HepG2 (cell line): ENCODE results near the gene TMEM143. TPM values are rescaled to one million over a fixed set of nuclear protein-coding genes. Genes with fewer than 3 reads are reported as not detected.

ENCODE experiments used
- ATAC-seq: fragments of 200-7000 bp; cut with Tn5 transposase; 3 replicates; pipeline ENCODE4 v1.9.1; 2020; ENCODE audit warnings: mild to moderate bottlenecking, moderate library complexity
- BruUV-seq: library from RNA; stranded (reverse); fragments of 400-500 nt; replicated peaks from 2 replicates; lab custom pipeline; 2021; lab: Mats Ljungman, UMichigan
- CTCF ChIA-PET: fragments of 300-600 bp; formaldehyde crosslinking; extraction: SDS; loops from one replicate; lab custom pipeline; 2021; ENCODE audit warnings: low total read pairs, inconsistent platforms, low intra/inter-chr PET ratio; lab: Yijun Ruan, JAX
- POLR2A ChIA-PET: fragments of 350-600 bp; sonication (Branson Sonifier 250); formaldehyde crosslinking; loops from one replicate; lab custom pipeline; 2020; ENCODE audit warnings: antibody characterized with exemption, inconsistent platforms; lab: Yijun Ruan, JAX
- DNase-seq: peaks from one replicate; pipeline ENCODE4 v3.0.0-alpha.2; 2015; ENCODE audit warnings: low spot score
- FAIRE-seq: peaks from 3 replicates; lab custom pipeline; 2011; peaks lifted over from hg19 to GRCh38; lab: Jason Lieb, UNC
- H2AFZ ChIP-seq: one replicate; pipeline ENCODE4 v1.6.1; 2011; ENCODE audit warnings: low read length, inconsistent platforms
- H3K27ac ChIP-seq: fragments of 300-600 bp; 3 replicates; pipeline ENCODE4 v1.8.0; 2011; ENCODE audit warnings: mixed run types, mild to moderate bottlenecking, mixed read lengths, low read length, inconsistent platforms; ENCODE audit not compliant: insufficient read depth; ENCODE audit errors: extremely low read length
- H3K27me3 ChIP-seq, 2 experiments: fragments of 200-600 bp in 1 of 2; 2 replicates in 1 of 2; 3 replicates in 1 of 2; pipeline versions ENCODE4 v1.6.0 to v1.8.0; 2011; ENCODE audit warnings: low read length in 2 of 2, mild to moderate bottlenecking in 2 of 2, moderate library complexity in 2 of 2, inconsistent platforms in 1 of 2; ENCODE audit not compliant: insufficient read depth in 2 of 2, control insufficient read depth in 1 of 2
- H3K36me3 ChIP-seq, 2 experiments: fragments of 200-600 bp in 1 of 2; replicated peaks in 1 of 2; 2 replicates in 1 of 2; 3 replicates in 1 of 2; pipeline versions ENCODE4 v1.5.1 to v1.8.0; 2011; ENCODE audit warnings: low read length in 2 of 2, inconsistent platforms in 1 of 2; ENCODE audit not compliant: insufficient read depth in 2 of 2, control insufficient read depth in 1 of 2
- H3K4me1 ChIP-seq: 2 replicates; pipeline ENCODE4 v1.5.1; 2012; ENCODE audit warnings: low read length, inconsistent platforms; ENCODE audit not compliant: insufficient read depth
- H3K4me2 ChIP-seq: 2 replicates; pipeline ENCODE4 v1.6.0; 2011; ENCODE audit warnings: low read depth, low read length, inconsistent platforms
- H3K4me3 ChIP-seq, 3 experiments: fragments of 200-600 bp in 1 of 3; sonication (generic), shearing (Covaris generic) in 1 of 3; replicated peaks in 1 of 3; 2 replicates each; pipeline ENCODE4 v1.5.1; 2011 to 2016; ENCODE audit warnings: low read length in 3 of 3, inconsistent platforms in 2 of 3, low read depth in 2 of 3, mild to moderate bottlenecking in 2 of 3, control low read depth in 1 of 3, mixed read lengths in 1 of 3; ENCODE audit not compliant: insufficient read depth in 1 of 3
- H3K79me2 ChIP-seq: one replicate; pipeline ENCODE4 v1.6.1; 2011; ENCODE audit warnings: low read length, inconsistent platforms; ENCODE audit not compliant: insufficient read depth
- H3K9ac ChIP-seq: 2 replicates; pipeline ENCODE4 v1.6.0; 2011; ENCODE audit warnings: mild to moderate bottlenecking, low read depth, low read length, inconsistent platforms; ENCODE audit not compliant: insufficient read depth
- H3K9me3 ChIP-seq: 2 replicates; pipeline ENCODE4 v1.5.1; 2012; ENCODE audit warnings: mild to moderate bottlenecking, low read length
- H4K20me1 ChIP-seq: 2 replicates; pipeline ENCODE4 v1.6.0; 2011; ENCODE audit warnings: inconsistent platforms, mild to moderate bottlenecking, low read length, moderate library complexity; ENCODE audit not compliant: insufficient read depth
- HNF4A ChIP-seq: sonication (generic); formaldehyde crosslinking; IDR thresholded peaks from 2 replicates; pipeline ENCODE4 v1.4.0; 2020; ENCODE audit warnings: missing genetic modification reagents
- POLR2A ChIP-seq, 2 experiments: IDR thresholded peaks; 2 replicates each; pipeline ENCODE4 v1.6.1; 2011; ENCODE audit warnings: low read depth in 2 of 2, low read length in 2 of 2, mild to moderate bottlenecking in 1 of 2, moderate library complexity in 1 of 2; ENCODE audit not compliant: insufficient read depth in 1 of 2
- ZNF136 ChIP-seq: sonication (generic); formaldehyde crosslinking; IDR thresholded peaks from 2 replicates; pipeline ENCODE4 v1.8.1; 2022; ENCODE audit warnings: low read depth, mild to moderate bottlenecking, moderate library complexity, missing genetic modification reagents
- ZNF816 ChIP-seq: sonication (generic); formaldehyde crosslinking; IDR thresholded peaks from 2 replicates; pipeline ENCODE4 v1.8.0; 2022; ENCODE audit warnings: missing genetic modification reagents, mild to moderate bottlenecking, borderline replicate concordance
- ZSCAN25 ChIP-seq: sonication (generic); formaldehyde crosslinking; IDR thresholded peaks from 2 replicates; pipeline ENCODE4 v1.8.0; 2022; ENCODE audit warnings: mild to moderate bottlenecking, missing genetic modification reagents
- WGBS: methylation state at CpG from one replicate; pipeline ENCODE4 v1.1.6; 2017; ENCODE audit warnings: low lambda C conversion rate; 5-methylcytosine and 5-hydroxymethylcytosine counted together
- in situ Hi-C: cut with HindIII; loops from 2 replicates; pipeline ENCODE4 v1.10.0; 2017; ENCODE audit warnings: low pct_unique_long_range_greater_than_20kb; ENCODE audit not compliant: extremely low pct_ligation_motif_present
- intact Hi-C: fragments of 100-400 bp; cut with micrococcal nuclease; formaldehyde crosslinking; loops from one replicate; pipeline ENCODE4 v1.10.0; 2022; ENCODE audit not compliant: unreplicated experiment
- polyA plus RNA-seq, 8 experiments: library from polyadenylated mRNA; depleted of rRNA in 3 of 8; stranded (reverse) in 7 of 8; unstranded in 1 of 8; fragments of >200 nt; fragmentation: Illumina TruSeq in 4 of 8; extraction: Trizol in 4 of 8; gene quantifications; 2 replicates each; pipeline versions ENCODE4 v1.2.1 to v1.2.3, GENCODE V29; 2011 to 2016; ENCODE audit warnings: low read depth in 4 of 8, missing spikeins in 1 of 8, mixed read lengths in 1 of 8; ENCODE audit not compliant: insufficient read depth in 1 of 8
- total RNA-seq, 5 experiments: library from RNA; depleted of rRNA; stranded (reverse); fragments of >200 nt; fragmentation: Illumina TruSeq; extraction: Trizol; gene quantifications; 2 replicates each; pipeline ENCODE4 v1.2.3, GENCODE V29; 2016; ENCODE audit warnings: low read depth in 1 of 5
- TF ChIP-seq, protein P1 (sequence below): sonication (generic); formaldehyde crosslinking; IDR thresholded peaks from 2 replicates; pipeline ENCODE4 v1.8.1; 2023; ENCODE audit warnings: missing genetic modification reagents, inconsistent platforms, borderline replicate concordance
- TF ChIP-seq, protein P2 (sequence below): sonication (generic); formaldehyde crosslinking; IDR thresholded peaks from 2 replicates; pipeline ENCODE4 v1.5.1; 2020; ENCODE audit warnings: mild to moderate bottlenecking, missing genetic modification reagents, moderate library complexity
- TF ChIP-seq, protein P3 (sequence below): sonication (generic); formaldehyde crosslinking; IDR thresholded peaks from 2 replicates; pipeline ENCODE4 v1.4.0; 2020; ENCODE audit warnings: missing genetic modification reagents, borderline replicate concordance

TMEM143 gene
- total and polyA plus RNA-seq, 2 of the 13 experiments (the other 11 are each of a cell fraction or from before 2014, with no cell fraction given), result 7.7 to 11.3 TPM

DNA sequence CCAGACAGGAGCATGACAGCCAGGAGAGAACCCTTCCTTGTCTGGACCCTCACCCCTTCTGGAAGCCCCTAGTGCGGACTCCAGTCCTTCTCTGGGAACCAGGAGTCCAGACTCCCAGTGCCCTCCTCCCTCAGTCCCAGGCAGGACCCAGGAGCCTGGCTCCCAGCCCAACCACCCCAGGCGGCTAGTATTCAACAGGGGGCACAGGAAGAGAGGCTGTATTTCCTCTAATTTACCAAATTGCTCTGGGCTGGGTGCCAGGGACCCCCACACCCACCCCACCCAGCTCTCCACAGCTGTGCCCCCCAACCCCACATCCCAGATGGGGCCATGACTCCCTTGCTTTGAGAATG lies 33.1 kb upstream of the TMEM143 start:
- Histone ChIP-seq H2AFZ (no peak overlapping the region), H3K4me1 (peaks cover 79% of the 10 kb centered on the region), H3K9ac (no peak overlapping the region), H3K4me2 (no peak overlapping the region), H3K4me3 (no peak overlapping the region), H3K27ac (no peak overlapping the region), H3K9me3 (no peaks in the 10 kb centered on the region), H3K79me2 (no peaks in the 10 kb centered on the region), H4K20me1 (no peaks in the 10 kb centered on the region), H3K27me3 (peaks cover 11 to 52% of the 10 kb centered on the region in 2 experiments), H3K36me3 (no peaks in the 10 kb centered on the region)
- FAIRE-seq, result no peak
- CTCF ChIA-PET, result no interaction called here
- in situ Hi-C loops, result no loop called here
- POLR2A ChIA-PET, result no interaction called here
- no TSS peak for BruUV-seq
- TF ChIP-seq ZNF816 (CRISPR knock-in tag) (no peak), POLR2A (IDR thresholded peaks at IDR 0.05; ENCODE audit: insufficient read depth in 1 of 2, low read depth in 2 of 2, low read length in 2 of 2) (0 out of 4 replicates have a peak, but pooled peaks of 1 of the 2 experiments have one; percentile 11)
- TF ChIP-seq, protein P1, sequence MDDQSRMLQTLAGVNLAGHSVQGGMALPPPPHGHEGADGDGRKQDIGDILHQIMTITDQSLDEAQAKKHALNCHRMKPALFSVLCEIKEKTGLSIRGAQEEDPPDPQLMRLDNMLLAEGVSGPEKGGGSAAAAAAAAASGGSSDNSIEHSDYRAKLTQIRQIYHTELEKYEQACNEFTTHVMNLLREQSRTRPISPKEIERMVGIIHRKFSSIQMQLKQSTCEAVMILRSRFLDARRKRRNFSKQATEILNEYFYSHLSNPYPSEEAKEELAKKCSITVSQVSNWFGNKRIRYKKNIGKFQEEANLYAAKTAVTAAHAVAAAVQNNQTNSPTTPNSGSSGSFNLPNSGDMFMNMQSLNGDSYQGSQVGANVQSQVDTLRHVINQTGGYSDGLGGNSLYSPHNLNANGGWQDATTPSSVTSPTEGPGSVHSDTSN (CRISPR knock-in tag), result no peak
- intact Hi-C loops, result no loop called here
- no peak for DNase-seq
- no peak for ATAC-seq
- WGBS, result no CpG with 5 or more reads among the region's 2 CpGs

DNA sequence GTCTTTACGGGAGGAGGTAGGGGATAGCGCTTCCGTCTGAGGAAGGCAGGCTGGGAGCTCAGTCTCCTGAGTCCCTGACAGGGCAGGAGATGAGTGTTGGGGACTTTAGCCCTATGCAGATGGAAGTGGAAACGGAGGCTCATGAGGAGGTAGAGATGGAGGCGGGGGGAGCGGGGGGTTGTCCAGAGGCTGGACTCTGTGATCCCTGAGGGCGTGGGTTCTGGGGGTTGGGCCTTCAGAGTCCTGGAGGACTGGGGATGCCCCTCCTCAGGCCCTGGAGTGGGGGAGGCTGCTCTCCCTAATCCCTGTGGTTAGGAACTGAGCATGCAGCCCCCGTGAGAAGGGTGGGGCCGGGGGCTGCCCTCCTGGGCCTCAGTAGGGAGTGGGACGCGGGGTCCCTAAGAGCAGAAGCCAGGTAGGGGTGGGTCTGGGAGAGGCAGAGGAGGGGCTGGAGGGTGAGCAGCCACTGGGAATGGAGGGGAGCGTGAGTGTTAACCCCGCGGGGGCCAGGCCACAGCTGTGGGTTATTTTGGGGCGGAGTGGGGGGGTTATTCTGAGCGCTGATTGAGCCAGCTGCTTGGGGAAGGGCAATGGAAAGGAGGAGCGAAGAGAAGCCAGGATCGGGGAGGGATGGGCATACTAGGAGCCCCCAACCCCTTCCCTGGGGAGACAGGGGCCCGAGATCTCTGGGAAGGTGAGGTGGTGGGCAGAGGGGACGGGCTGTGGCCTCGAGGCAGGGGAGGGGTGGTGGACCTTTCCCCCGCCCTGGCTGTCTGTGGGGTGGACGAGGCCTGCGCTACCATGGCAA lies 32.5 kb upstream of the TMEM143 start:
- ATAC-seq (no peak), DNase-seq (no peak), FAIRE-seq (no peak)
- H3K27ac ChIP-seq, result no peak overlapping the region
- no peaks in the 10 kb centered on the region for H3K9me3 ChIP-seq
- CTCF ChIA-PET, result no interaction called here
- H3K79me2 ChIP-seq, result peaks cover under 1% of the 10 kb centered on the region
- POLR2A ChIA-PET, result no interaction called here
- H3K4me3 ChIP-seq, result peak overlapping the region in 1 of 3 experiments; percentile 13; a peak in 1 of 6 replicates
- H2AFZ ChIP-seq, result no peak overlapping the region
- H3K4me1 ChIP-seq, result peaks cover 83% of the 10 kb centered on the region
- no peaks in the 10 kb centered on the region for H3K36me3 ChIP-seq
- peaks cover 11 to 52% of the 10 kb centered on the region in 2 experiments for H3K27me3 ChIP-seq
- WGBS, result 22% methylated on average over 18 of the region's 24 CpGs
- intact Hi-C loops (no loop called here), in situ Hi-C loops (no loop called here)
- H3K4me2 ChIP-seq, result peak overlapping the region; percentile 44
- no peak overlapping the region for H3K9ac ChIP-seq
- no peaks in the 10 kb centered on the region for H4K20me1 ChIP-seq
- BruUV-seq, result no TSS peak
- TF ChIP-seq ZSCAN25 (CRISPR knock-in tag), result peak; percentile 56; the same call in 1 of the 2 replicates
- TF ChIP-seq, protein P2, sequence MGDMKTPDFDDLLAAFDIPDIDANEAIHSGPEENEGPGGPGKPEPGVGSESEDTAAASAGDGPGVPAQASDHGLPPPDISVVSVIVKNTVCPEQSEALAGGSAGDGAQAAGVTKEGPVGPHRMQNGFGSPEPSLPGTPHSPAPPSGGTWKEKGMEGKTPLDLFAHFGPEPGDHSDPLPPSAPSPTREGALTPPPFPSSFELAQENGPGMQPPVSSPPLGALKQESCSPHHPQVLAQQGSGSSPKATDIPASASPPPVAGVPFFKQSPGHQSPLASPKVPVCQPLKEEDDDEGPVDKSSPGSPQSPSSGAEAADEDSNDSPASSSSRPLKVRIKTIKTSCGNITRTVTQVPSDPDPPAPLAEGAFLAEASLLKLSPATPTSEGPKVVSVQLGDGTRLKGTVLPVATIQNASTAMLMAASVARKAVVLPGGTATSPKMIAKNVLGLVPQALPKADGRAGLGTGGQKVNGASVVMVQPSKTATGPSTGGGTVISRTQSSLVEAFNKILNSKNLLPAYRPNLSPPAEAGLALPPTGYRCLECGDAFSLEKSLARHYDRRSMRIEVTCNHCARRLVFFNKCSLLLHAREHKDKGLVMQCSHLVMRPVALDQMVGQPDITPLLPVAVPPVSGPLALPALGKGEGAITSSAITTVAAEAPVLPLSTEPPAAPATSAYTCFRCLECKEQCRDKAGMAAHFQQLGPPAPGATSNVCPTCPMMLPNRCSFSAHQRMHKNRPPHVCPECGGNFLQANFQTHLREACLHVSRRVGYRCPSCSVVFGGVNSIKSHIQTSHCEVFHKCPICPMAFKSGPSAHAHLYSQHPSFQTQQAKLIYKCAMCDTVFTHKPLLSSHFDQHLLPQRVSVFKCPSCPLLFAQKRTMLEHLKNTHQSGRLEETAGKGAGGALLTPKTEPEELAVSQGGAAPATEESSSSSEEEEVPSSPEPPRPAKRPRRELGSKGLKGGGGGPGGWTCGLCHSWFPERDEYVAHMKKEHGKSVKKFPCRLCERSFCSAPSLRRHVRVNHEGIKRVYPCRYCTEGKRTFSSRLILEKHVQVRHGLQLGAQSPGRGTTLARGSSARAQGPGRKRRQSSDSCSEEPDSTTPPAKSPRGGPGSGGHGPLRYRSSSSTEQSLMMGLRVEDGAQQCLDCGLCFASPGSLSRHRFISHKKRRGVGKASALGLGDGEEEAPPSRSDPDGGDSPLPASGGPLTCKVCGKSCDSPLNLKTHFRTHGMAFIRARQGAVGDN, result 0 out of 2 replicates have a peak, but pooled peaks have one; percentile 29
- TF ChIP-seq HNF4A (CRISPR knock-in tag), result 0 out of 2 replicates have a peak, but pooled peaks have one; percentile 14
- no peak for TF ChIP-seq ZNF136 (CRISPR knock-in tag)
- TF ChIP-seq, protein P3, sequence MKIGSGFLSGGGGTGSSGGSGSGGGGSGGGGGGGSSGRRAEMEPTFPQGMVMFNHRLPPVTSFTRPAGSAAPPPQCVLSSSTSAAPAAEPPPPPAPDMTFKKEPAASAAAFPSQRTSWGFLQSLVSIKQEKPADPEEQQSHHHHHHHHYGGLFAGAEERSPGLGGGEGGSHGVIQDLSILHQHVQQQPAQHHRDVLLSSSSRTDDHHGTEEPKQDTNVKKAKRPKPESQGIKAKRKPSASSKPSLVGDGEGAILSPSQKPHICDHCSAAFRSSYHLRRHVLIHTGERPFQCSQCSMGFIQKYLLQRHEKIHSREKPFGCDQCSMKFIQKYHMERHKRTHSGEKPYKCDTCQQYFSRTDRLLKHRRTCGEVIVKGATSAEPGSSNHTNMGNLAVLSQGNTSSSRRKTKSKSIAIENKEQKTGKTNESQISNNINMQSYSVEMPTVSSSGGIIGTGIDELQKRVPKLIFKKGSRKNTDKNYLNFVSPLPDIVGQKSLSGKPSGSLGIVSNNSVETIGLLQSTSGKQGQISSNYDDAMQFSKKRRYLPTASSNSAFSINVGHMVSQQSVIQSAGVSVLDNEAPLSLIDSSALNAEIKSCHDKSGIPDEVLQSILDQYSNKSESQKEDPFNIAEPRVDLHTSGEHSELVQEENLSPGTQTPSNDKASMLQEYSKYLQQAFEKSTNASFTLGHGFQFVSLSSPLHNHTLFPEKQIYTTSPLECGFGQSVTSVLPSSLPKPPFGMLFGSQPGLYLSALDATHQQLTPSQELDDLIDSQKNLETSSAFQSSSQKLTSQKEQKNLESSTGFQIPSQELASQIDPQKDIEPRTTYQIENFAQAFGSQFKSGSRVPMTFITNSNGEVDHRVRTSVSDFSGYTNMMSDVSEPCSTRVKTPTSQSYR, result peak; percentile 32; the same call in 1 of the 2 replicates
